HG03354 (cell line): Measurements from ENCODE around the gene ZNF784.

ENCODE experiments used
- ATAC-seq: cut with Tn5 transposase; IDR thresholded peaks from one replicate; pipeline ENCODE4 v1.9.1; 2021; ENCODE audit warnings: mild to moderate bottlenecking; ENCODE audit not compliant: unreplicated experiment, poor library complexity, severe bottlenecking

ZNF784 gene

GRCh38 chr19:55644842-55645511 is 20.6 kb upstream of the ZNF784 start:
- ATAC-seq, result no peak

GRCh38 chr19:55644191-55644833 is 19.9 kb upstream of the ZNF784 start:
- ATAC-seq, result no peak

- ATAC-seq, result no peak
These were observed 19.5 kb upstream of the ZNF784 start for GRCh38 chr19:55643887-55644176.

GRCh38 chr19:55643003-55643886 is 18.9 kb upstream of the ZNF784 start, which contains the start of gene ZNF581:
ZNF581 (plus strand) TSS chr19:55643649; CDS start chr19:55644572, 923 bp downstream.
- peak; percentile 44 for ATAC-seq

- ATAC-seq, result peak; percentile 2
These were observed 18.0 kb upstream of the ZNF784 start for GRCh38 chr19:55642153-55643002.

GRCh38 chr19:55641426-55642152 is 17.2 kb upstream of the ZNF784 start:
- ATAC-seq, result no peak

- ATAC-seq, result peak; percentile 30
These were observed 16.4 kb upstream of the ZNF784 start, which contains the start of gene ZNF580 for GRCh38 chr19:55640577-55641425. ZNF580 (plus strand) TSS chr19:55641002; CDS start chr19:55642509, 1,507 bp downstream.

GRCh38 chr19:55640043-55640576 is 15.7 kb upstream of the ZNF784 start:
- no peak for ATAC-seq

- ATAC-seq, result no peak
These were observed 14.5 kb upstream of the ZNF784 start for GRCh38 chr19:55638864-55639359.

GRCh38 chr19:55637534-55637933 is 13.2 kb upstream of the ZNF784 start:
- no peak for ATAC-seq

- no peak for ATAC-seq
These were observed 12.4 kb upstream of the ZNF784 start for GRCh38 chr19:55636723-55637122.

GRCh38 chr19:55635856-55636440 is 11.6 kb upstream of the ZNF784 start:
- ATAC-seq, result no peak

- ATAC-seq, result no peak
These were observed 11.0 kb upstream of the ZNF784 start for GRCh38 chr19:55635334-55635717.

- ATAC-seq, result no peak
These were observed 9.5 kb upstream of the ZNF784 start for GRCh38 chr19:55633861-55634260.

GRCh38 chr19:55632463-55632834 is 8.1 kb upstream of the ZNF784 start:
- no peak for ATAC-seq

GRCh38 chr19:55626350-55626749 is 2.0 kb upstream of the ZNF784 start:
- ATAC-seq, result no peak

- ATAC-seq, result no peak
These were observed 599 bp upstream of the ZNF784 start for GRCh38 chr19:55625004-55625326.

- no peak for ATAC-seq
These were observed 805 bp downstream of the ZNF784 start for GRCh38 chr19:55623561-55623960.
